Hepatocyte (in vitro differentiated cells): ENCODE results near the gene TPRA1. TPM values are rescaled to one million over a fixed set of nuclear protein-coding genes. Genes with fewer than 3 reads are reported as not detected.

Experiments used
- DNase-seq: peaks from one replicate; pipeline ENCODE4 v3.0.0-alpha.2; 2016; ENCODE audit warnings: low spot score
- H2AFZ ChIP-seq: fragments of 200-600 bp; sonication (generic); 2 replicates; pipeline ENCODE4 v1.6.0; 2016; ENCODE audit warnings: antibody characterized with exemption, mild to moderate bottlenecking
- H3K27ac ChIP-seq: fragments of 200-600 bp; sonication (generic); 2 replicates; pipeline ENCODE4 v1.5.1; 2016; ENCODE audit warnings: mild to moderate bottlenecking
- H3K27me3 ChIP-seq: fragments of 200-600 bp; sonication (generic); 2 replicates; pipeline ENCODE4 v1.6.1; 2016
- H3K36me3 ChIP-seq: fragments of 200-600 bp; sonication (generic); replicated peaks from 2 replicates; pipeline ENCODE4 v1.5.1; 2016; ENCODE audit warnings: low read depth; ENCODE audit not compliant: insufficient read depth
- H3K4me1 ChIP-seq: fragments of 200-600 bp; sonication (generic); 2 replicates; pipeline ENCODE4 v1.5.1; 2016; ENCODE audit warnings: mild to moderate bottlenecking, moderate library complexity; ENCODE audit not compliant: insufficient read depth
- H3K4me2 ChIP-seq: fragments of 200-600 bp; sonication (generic); 2 replicates; pipeline ENCODE4 v1.6.0; 2016
- H3K4me3 ChIP-seq: fragments of 200-600 bp; sonication (generic); 2 replicates; pipeline ENCODE4 v1.5.1; 2016; ENCODE audit warnings: mild to moderate bottlenecking
- H3K79me2 ChIP-seq: fragments of 200-600 bp; sonication (generic); 2 replicates; pipeline ENCODE4 v1.6.0; 2017; ENCODE audit warnings: mild to moderate bottlenecking
- H3K9me2 ChIP-seq: fragments of 200-600 bp; sonication (generic); replicated peaks from 2 replicates; pipeline ENCODE4 v1.6.0; 2017; ENCODE audit warnings: mild to moderate bottlenecking; ENCODE audit not compliant: insufficient read depth
- H3K9me3 ChIP-seq: fragments of 200-600 bp; sonication (generic); 2 replicates; pipeline ENCODE4 v1.5.1; 2016; ENCODE audit warnings: low read depth, mild to moderate bottlenecking
- H4K20me1 ChIP-seq: fragments of 200-600 bp; sonication (generic); 2 replicates; pipeline ENCODE4 v1.6.0; 2016; ENCODE audit warnings: mild to moderate bottlenecking; ENCODE audit not compliant: insufficient read depth, poor library complexity, severe bottlenecking
- CTCF ChIP-seq: fragments of 200-600 bp; sonication (generic); IDR thresholded peaks from 2 replicates; pipeline ENCODE4 v1.5.1; 2016; ENCODE audit warnings: antibody characterized with exemption, mild to moderate bottlenecking; ENCODE audit not compliant: poor library complexity
- EZH2 ChIP-seq: fragments of 200-600 bp; sonication (generic); IDR thresholded peaks from 2 replicates; pipeline ENCODE4 v1.6.1; 2016; ENCODE audit warnings: antibody characterized with exemption, mild to moderate bottlenecking, borderline replicate concordance
- EZH2phosphoT487 ChIP-seq: fragments of 200-600 bp; sonication (generic); IDR thresholded peaks from one replicate; pipeline ENCODE4 v1.6.1; 2018; ENCODE audit warnings: antibody characterized with exemption, mild to moderate bottlenecking, low read depth, moderate library complexity; ENCODE audit not compliant: unreplicated experiment, severe bottlenecking
- WGBS: methylation state at CpG from one replicate; pipeline ENCODE4 v1.1.6; 2016; ENCODE audit warnings: low lambda C conversion rate; ENCODE audit errors: missing lambda C conversion rate; 5-methylcytosine and 5-hydroxymethylcytosine counted together
- polyA plus RNA-seq: library from polyadenylated mRNA; unstranded; fragments of >200 nt; fragmentation: Nextera tagmentation; extraction: Ambion mirVana; gene quantifications from 2 replicates; pipeline ENCODE4 v1.2.1, GENCODE V29; 2016
- total RNA-seq: library from RNA; depleted of rRNA; stranded (reverse); fragments of >200 nt; gene quantifications from 2 replicates; pipeline ENCODE4 v1.2.3, GENCODE V29; 2014

The TPRA1 gene
- total and polyA plus RNA-seq, 2 experiments from 2014 or later: 41.0 to 57.2 TPM

- Histone ChIP-seq H2AFZ (no peak overlapping the region), H3K4me3 (no peak overlapping the region), H3K4me1 (no peaks in the 10 kb centered on the region), H3K27ac (no peak overlapping the region), H4K20me1 (no peaks in the 10 kb centered on the region), H3K36me3 (no peaks in the 10 kb centered on the region), H3K79me2 (no peaks in the 10 kb centered on the region), H3K9me2 (no peaks in the 10 kb centered on the region), H3K9me3 (no peaks in the 10 kb centered on the region), H3K27me3 (no peaks in the 10 kb centered on the region), H3K4me2 (no peak overlapping the region)
- TF ChIP-seq EZH2 (no peak), CTCF (no peak), EZH2phosphoT487 (no peak)
- WGBS: 96% methylated on average over 32 of the region's 32 CpGs
- no peak for DNase-seq
Observed at GRCh38 chr3:127620637-127621375, 30.3 kb upstream of the TPRA1 start.

- no peak overlapping the region for H3K4me3 ChIP-seq
- no peaks in the 10 kb centered on the region for H3K36me3 ChIP-seq
- WGBS: 97% methylated on average over 11 of the region's 11 CpGs
Observed at GRCh38 chr3:127618891-127619290, 28.4 kb upstream of the TPRA1 start.

GRCh38 chr3:127616836-127617605 lies 26.5 kb upstream of the TPRA1 start:
- no peak for TF ChIP-seq EZH2phosphoT487
- TF ChIP-seq EZH2: no peak
- no peak for TF ChIP-seq CTCF
- WGBS: 97% methylated on average over 26 of the region's 26 CpGs
- no peak overlapping the region for H3K27ac ChIP-seq
- no peaks in the 10 kb centered on the region for H3K9me2 ChIP-seq
- no peaks in the 10 kb centered on the region for H3K36me3 ChIP-seq
- H2AFZ ChIP-seq: no peak overlapping the region
- no peak for DNase-seq
- no peak overlapping the region for H3K4me3 ChIP-seq
- no peaks in the 10 kb centered on the region for H3K79me2 ChIP-seq
- no peaks in the 10 kb centered on the region for H3K4me1 ChIP-seq
- H3K27me3 ChIP-seq: no peaks in the 10 kb centered on the region
- no peaks in the 10 kb centered on the region for H3K9me3 ChIP-seq
- no peaks in the 10 kb centered on the region for H4K20me1 ChIP-seq
- H3K4me2 ChIP-seq: no peak overlapping the region

More at GRCh38 chr3:127618891-127619290, 28.4 kb upstream of the TPRA1 start:
- Histone ChIP-seq H3K9me3 (no peaks in the 10 kb centered on the region), H3K9me2 (no peaks in the 10 kb centered on the region), H3K27me3 (no peaks in the 10 kb centered on the region), H3K27ac (no peak overlapping the region), H3K79me2 (no peaks in the 10 kb centered on the region), H3K4me1 (no peaks in the 10 kb centered on the region), H2AFZ (no peak overlapping the region), H3K4me2 (no peak overlapping the region), H4K20me1 (no peaks in the 10 kb centered on the region)
- TF ChIP-seq CTCF: no peak
- TF ChIP-seq EZH2: no peak
- TF ChIP-seq EZH2phosphoT487: no peak
- no peak for DNase-seq
